ENCODE data around the gene ABR. TPM values are rescaled to one million over a fixed set of nuclear protein-coding genes. Genes with fewer than 3 reads are reported as not detected.

Gene ABR
- total RNA-seq, 2 donors from 2014 or later = 159 to 200 TPM

GRCh38 chr17:988561-988960 is 191.2 kb downstream of the ABR start:
- Histone ChIP-seq H3K9me3 (no peaks in the 10 kb centered on the region), H3K4me1 (ENCODE audit: control insufficient read depth in 1 of 2, low read depth in 2 of 2) (no peaks in the 10 kb centered on the region), H3K27me3 (replicated peaks; ENCODE audit: insufficient read depth) (no peaks in the 10 kb centered on the region), H3K27ac (no peak overlapping the region), H3K4me3 (no peak overlapping the region), H3K36me3 (no peaks in the 10 kb centered on the region)
- DNase-seq (ENCODE audit: low spot score) (no peak), ATAC-seq (ENCODE audit: insufficient number of reproducible peaks, low FRiP score, low read depth) (no peak)
- no peak for TF ChIP-seq CTCF (IDR thresholded peaks at IDR 0.05)

- no peaks in the 10 kb centered on the region for H3K36me3 ChIP-seq
- no peak for TF ChIP-seq CTCF (IDR thresholded peaks at IDR 0.05)
- H3K4me1 ChIP-seq (ENCODE audit: control insufficient read depth in 1 of 2, low read depth in 2 of 2) = no peaks in the 10 kb centered on the region
- no peaks in the 10 kb centered on the region for H3K9me3 ChIP-seq
- DNase-seq (ENCODE audit: low spot score) = no peak
- no peak for ATAC-seq (ENCODE audit: insufficient number of reproducible peaks, low FRiP score, low read depth)
- no peak overlapping the region for H3K4me3 ChIP-seq
- no peaks in the 10 kb centered on the region for H3K27me3 ChIP-seq (replicated peaks; ENCODE audit: insufficient read depth)
- no peak overlapping the region for H3K27ac ChIP-seq
These were observed 191.8 kb downstream of the ABR start for GRCh38 chr17:987931-988330.

GRCh38 chr17:986322-986929 is 193.4 kb downstream of the ABR start:
- H3K36me3 ChIP-seq = no peaks in the 10 kb centered on the region
- no peak for DNase-seq (ENCODE audit: low spot score)

DNA sequence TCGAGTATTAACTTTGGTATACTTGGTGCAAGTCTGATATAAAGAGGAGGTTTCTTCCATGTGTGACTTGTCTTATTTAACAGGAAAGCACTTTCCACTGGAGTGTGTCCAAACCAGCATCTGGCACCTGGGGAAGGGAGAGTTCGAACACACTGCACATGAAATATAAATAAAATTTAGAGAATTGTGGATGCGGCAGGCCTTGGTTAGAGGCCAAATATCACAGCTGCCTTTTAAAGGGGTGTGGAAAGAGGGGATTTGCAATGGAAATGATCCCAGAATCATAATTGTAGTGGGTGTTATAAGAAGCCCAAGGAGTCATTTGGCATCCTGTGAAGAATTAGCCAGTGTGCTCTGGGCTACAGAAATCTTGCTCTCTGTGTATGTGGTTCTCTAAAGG is 195.9 kb downstream of the ABR start:
- H3K27ac ChIP-seq = no peak overlapping the region
- no peak for ATAC-seq (ENCODE audit: insufficient number of reproducible peaks, low FRiP score, low read depth)
- H3K9me3 ChIP-seq = no peaks in the 10 kb centered on the region
- no peaks in the 10 kb centered on the region for H3K36me3 ChIP-seq
- no peak for DNase-seq (ENCODE audit: low spot score)
- no peak overlapping the region for H3K4me3 ChIP-seq
- no peaks in the 10 kb centered on the region for H3K27me3 ChIP-seq (replicated peaks; ENCODE audit: insufficient read depth)
- no peak for TF ChIP-seq CTCF (IDR thresholded peaks at IDR 0.05)
- peaks cover 7 to 10% of the 10 kb centered on the region in 2 donors for H3K4me1 ChIP-seq (ENCODE audit: control insufficient read depth in 1 of 2, low read depth in 2 of 2)

More at GRCh38 chr17:986322-986929, 193.4 kb downstream of the ABR start:
- no peak for TF ChIP-seq CTCF (IDR thresholded peaks at IDR 0.05)
- no peaks in the 10 kb centered on the region for H3K4me1 ChIP-seq (ENCODE audit: control insufficient read depth in 1 of 2, low read depth in 2 of 2)
- no peaks in the 10 kb centered on the region for H3K27me3 ChIP-seq (replicated peaks; ENCODE audit: insufficient read depth)
- ATAC-seq (ENCODE audit: insufficient number of reproducible peaks, low FRiP score, low read depth) = no peak
- H3K4me3 ChIP-seq = no peak overlapping the region
- H3K9me3 ChIP-seq = no peaks in the 10 kb centered on the region
- H3K27ac ChIP-seq = no peak overlapping the region

GRCh38 chr17:981292-981658 is 198.5 kb downstream of the ABR start:
- H3K4me3 ChIP-seq = no peak overlapping the region

More at GRCh38 chr17:981292-981658, 198.5 kb downstream of the ABR start:
- DNase-seq (ENCODE audit: low spot score) (no peak), ATAC-seq (ENCODE audit: insufficient number of reproducible peaks, low FRiP score, low read depth) (no peak)
- H3K9me3 ChIP-seq = no peaks in the 10 kb centered on the region
- H3K4me1 ChIP-seq (ENCODE audit: control insufficient read depth in 1 of 2, low read depth in 2 of 2) = peaks cover 7 to 25% of the 10 kb centered on the region in 2 donors
- H3K27ac ChIP-seq = no peak overlapping the region
- no peaks in the 10 kb centered on the region for H3K27me3 ChIP-seq (replicated peaks; ENCODE audit: insufficient read depth)
- TF ChIP-seq CTCF (IDR thresholded peaks at IDR 0.05) = no peak
- H3K36me3 ChIP-seq = no peaks in the 10 kb centered on the region
